Neural crest cell (in vitro differentiated cells): ENCODE results near the gene TGFBR3. TPM values are rescaled to one million over a fixed set of nuclear protein-coding genes. Genes with fewer than 3 reads are reported as not detected.

Source experiments
- DNase-seq: peaks from one replicate; pipeline ENCODE4 v3.0.0; 2021; ENCODE audit warnings: low read depth, mixed read lengths, low spot score
- H3K27ac Mint-ChIP-seq: one replicate; pipeline ENCODE4 v1.8.0; 2021; ENCODE audit warnings: mild to moderate bottlenecking, mixed read lengths; ENCODE audit not compliant: unreplicated experiment
- H3K27me3 Mint-ChIP-seq: 2 replicates; pipeline ENCODE4 v1.8.0; 2021; ENCODE audit warnings: low read depth, mild to moderate bottlenecking, mixed read lengths
- H3K36me3 Mint-ChIP-seq: 2 replicates; pipeline ENCODE4 v1.8.0; 2021; ENCODE audit warnings: low read depth, mild to moderate bottlenecking, mixed read lengths
- H3K4me1 Mint-ChIP-seq: 2 replicates; pipeline ENCODE4 v1.8.0; 2021; ENCODE audit warnings: mixed read lengths
- H3K4me3 Mint-ChIP-seq: one replicate; pipeline ENCODE4 v1.8.0; 2021; ENCODE audit warnings: mild to moderate bottlenecking, mixed read lengths
- H3K9me3 Mint-ChIP-seq: 2 replicates; pipeline ENCODE4 v1.8.0; 2021; ENCODE audit warnings: mixed read lengths
- total RNA-seq: library from RNA; stranded (reverse); gene quantifications from 2 replicates; pipeline ENCODE4 v1.2.1, GENCODE V29; 2021
- TF ChIP-seq, protein P1 (sequence below): fragments of 200-600 bp; sonication (generic); conservative IDR thresholded peaks from 2 replicates; pipeline ENCODE4 v1.5.0; 2021; ENCODE audit warnings: antibody characterized with exemption, mild to moderate bottlenecking

Gene TGFBR3
- total RNA-seq, 1 donor from 2014 or later = 15.1 TPM

DNA sequence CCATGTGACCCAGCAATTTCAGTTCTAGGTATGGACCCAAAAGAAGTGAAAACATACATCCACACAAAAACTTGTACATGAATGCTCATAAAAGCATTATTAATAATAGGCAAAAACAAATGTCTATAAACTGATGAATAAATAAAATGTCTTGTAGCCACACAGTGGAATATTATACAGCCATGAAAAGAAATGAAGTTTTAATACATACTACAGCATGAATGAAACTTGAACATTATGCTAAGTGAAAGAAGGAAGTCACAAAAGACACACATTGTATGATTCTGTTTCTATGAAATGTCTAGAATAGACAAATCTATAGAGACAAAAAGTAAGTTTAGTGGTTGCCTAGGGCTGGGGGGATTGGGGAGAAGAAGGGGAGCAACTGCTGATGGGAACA lies 255.1 kb downstream of the TGFBR3 start:
- H3K36me3 Mint-ChIP-seq = peaks cover 3% of the 10 kb centered on the region
- no peak for DNase-seq
- TF ChIP-seq, protein P1, sequence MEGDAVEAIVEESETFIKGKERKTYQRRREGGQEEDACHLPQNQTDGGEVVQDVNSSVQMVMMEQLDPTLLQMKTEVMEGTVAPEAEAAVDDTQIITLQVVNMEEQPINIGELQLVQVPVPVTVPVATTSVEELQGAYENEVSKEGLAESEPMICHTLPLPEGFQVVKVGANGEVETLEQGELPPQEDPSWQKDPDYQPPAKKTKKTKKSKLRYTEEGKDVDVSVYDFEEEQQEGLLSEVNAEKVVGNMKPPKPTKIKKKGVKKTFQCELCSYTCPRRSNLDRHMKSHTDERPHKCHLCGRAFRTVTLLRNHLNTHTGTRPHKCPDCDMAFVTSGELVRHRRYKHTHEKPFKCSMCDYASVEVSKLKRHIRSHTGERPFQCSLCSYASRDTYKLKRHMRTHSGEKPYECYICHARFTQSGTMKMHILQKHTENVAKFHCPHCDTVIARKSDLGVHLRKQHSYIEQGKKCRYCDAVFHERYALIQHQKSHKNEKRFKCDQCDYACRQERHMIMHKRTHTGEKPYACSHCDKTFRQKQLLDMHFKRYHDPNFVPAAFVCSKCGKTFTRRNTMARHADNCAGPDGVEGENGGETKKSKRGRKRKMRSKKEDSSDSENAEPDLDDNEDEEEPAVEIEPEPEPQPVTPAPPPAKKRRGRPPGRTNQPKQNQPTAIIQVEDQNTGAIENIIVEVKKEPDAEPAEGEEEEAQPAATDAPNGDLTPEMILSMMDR = no peak
- no peak overlapping the region for H3K4me3 Mint-ChIP-seq
- no peaks in the 10 kb centered on the region for H3K9me3 Mint-ChIP-seq
- peaks cover 12% of the 10 kb centered on the region for H3K4me1 Mint-ChIP-seq
- no peaks in the 10 kb centered on the region for H3K27me3 Mint-ChIP-seq
- H3K27ac Mint-ChIP-seq = no peak overlapping the region

Other genes starting within 250 kb of the TGFBR3 start
- gene BRDT, start 63.2 kb upstream of the TGFBR3 start, total RNA-seq = not detected in 2 replicates
- gene EPHX4, start 143.8 kb upstream of the TGFBR3 start, total RNA-seq = 1.1 and 1.2 TPM in 2 replicates
- gene SETSIP, start 189.3 kb upstream of the TGFBR3 start, total RNA-seq = not detected in 2 replicates
- gene BTBD8, start 194.2 kb upstream of the TGFBR3 start, total RNA-seq = 2.4 and 2.9 TPM in 2 replicates